DOHH2 (cell line): ENCODE data around the gene BLACAT1.

Experiments
- EZH2phosphoT487 ChIP-seq: fragments of 200-600 bp; sonication (generic); IDR thresholded peaks from 2 replicates; pipeline ENCODE4 v1.6.1; 2017; ENCODE audit warnings: borderline replicate concordance, mild to moderate bottlenecking, antibody characterized with exemption, low read length, moderate library complexity, mixed read lengths
- TF ChIP-seq, protein P1 (sequence below): fragments of 200-600 bp; sonication (generic); IDR thresholded peaks from one replicate; pipeline ENCODE4 v1.5.1; 2014; ENCODE audit warnings: antibody characterized with exemption, mild to moderate bottlenecking, low read depth, low read length; ENCODE audit not compliant: poor library complexity, severe bottlenecking

GRCh38 chr1:205449254-205449749 lies 6.5 kb downstream of the BLACAT1 start:
- TF ChIP-seq, protein P1, sequence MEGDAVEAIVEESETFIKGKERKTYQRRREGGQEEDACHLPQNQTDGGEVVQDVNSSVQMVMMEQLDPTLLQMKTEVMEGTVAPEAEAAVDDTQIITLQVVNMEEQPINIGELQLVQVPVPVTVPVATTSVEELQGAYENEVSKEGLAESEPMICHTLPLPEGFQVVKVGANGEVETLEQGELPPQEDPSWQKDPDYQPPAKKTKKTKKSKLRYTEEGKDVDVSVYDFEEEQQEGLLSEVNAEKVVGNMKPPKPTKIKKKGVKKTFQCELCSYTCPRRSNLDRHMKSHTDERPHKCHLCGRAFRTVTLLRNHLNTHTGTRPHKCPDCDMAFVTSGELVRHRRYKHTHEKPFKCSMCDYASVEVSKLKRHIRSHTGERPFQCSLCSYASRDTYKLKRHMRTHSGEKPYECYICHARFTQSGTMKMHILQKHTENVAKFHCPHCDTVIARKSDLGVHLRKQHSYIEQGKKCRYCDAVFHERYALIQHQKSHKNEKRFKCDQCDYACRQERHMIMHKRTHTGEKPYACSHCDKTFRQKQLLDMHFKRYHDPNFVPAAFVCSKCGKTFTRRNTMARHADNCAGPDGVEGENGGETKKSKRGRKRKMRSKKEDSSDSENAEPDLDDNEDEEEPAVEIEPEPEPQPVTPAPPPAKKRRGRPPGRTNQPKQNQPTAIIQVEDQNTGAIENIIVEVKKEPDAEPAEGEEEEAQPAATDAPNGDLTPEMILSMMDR, result no peak
- TF ChIP-seq EZH2phosphoT487, result no peak
